Right lobe of liver (tissue), 4 donors: ENCODE data around the gene DAD1.

Experiments
- POLR2A ChIP-seq: fragments of 450-650 bp; IDR thresholded peaks from one replicate; pipeline ENCODE4 v1.6.1; 2017; ENCODE audit warnings: antibody characterized with exemption, mild to moderate bottlenecking
- TF ChIP-seq, protein P1 (sequence below), 4 donors: fragments of 200-600 bp in 3 of 4; fragments of 450-650 bp in 1 of 4; IDR thresholded peaks; one replicate each; pipeline versions ENCODE4 v1.5.1 to v1.8.0; 2016 to 2022; ENCODE audit warnings: antibody characterized with exemption in 4 of 4, mild to moderate bottlenecking in 2 of 4
- donor health status: DM: no; HTN: no; CAD: no.
- donor health status: DM: no; HTN: no; CAD: no.
- donor health status: DM: no; HTN: yes; CAD: no.

DNA sequence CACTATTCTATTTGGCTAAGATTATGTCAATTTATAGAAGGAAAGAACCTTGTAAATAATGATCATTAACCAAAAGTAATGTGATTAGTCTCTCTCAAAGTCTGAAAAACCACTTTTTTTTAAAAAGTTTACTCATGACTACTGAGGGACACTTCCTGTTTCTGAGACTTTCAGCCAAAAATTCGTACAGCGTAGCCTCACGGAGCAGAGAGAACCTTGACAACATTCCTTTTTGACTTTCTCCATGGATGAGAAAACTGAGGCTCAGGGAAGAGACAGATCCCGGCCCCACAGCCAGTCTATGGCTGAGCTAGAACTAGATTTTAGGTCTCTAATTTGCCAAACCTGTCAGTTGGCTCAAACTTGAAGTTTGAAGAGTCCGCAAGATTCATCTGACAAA, 68.2 kb downstream of the DAD1 start:
- TF ChIP-seq, protein P1, sequence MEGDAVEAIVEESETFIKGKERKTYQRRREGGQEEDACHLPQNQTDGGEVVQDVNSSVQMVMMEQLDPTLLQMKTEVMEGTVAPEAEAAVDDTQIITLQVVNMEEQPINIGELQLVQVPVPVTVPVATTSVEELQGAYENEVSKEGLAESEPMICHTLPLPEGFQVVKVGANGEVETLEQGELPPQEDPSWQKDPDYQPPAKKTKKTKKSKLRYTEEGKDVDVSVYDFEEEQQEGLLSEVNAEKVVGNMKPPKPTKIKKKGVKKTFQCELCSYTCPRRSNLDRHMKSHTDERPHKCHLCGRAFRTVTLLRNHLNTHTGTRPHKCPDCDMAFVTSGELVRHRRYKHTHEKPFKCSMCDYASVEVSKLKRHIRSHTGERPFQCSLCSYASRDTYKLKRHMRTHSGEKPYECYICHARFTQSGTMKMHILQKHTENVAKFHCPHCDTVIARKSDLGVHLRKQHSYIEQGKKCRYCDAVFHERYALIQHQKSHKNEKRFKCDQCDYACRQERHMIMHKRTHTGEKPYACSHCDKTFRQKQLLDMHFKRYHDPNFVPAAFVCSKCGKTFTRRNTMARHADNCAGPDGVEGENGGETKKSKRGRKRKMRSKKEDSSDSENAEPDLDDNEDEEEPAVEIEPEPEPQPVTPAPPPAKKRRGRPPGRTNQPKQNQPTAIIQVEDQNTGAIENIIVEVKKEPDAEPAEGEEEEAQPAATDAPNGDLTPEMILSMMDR (IDR thresholded peaks at IDR 0.05) = no peak
- TF ChIP-seq POLR2A = no peak
